Mammary epithelial cell (primary cell): ENCODE data around the gene PITRM1.

ENCODE experiments used
- CTCF ChIP-seq, 2 donors: IDR thresholded peaks in 1 of 2; conservative IDR thresholded peaks in 1 of 2; 2 replicates each; pipeline ENCODE4 v1.5.1; 2011 to 2012; ENCODE audit warnings: inconsistent platforms in 2 of 2, low read length in 2 of 2, mild to moderate bottlenecking in 2 of 2, control low read depth in 1 of 2, low read depth in 1 of 2; ENCODE audit not compliant: insufficient read depth in 1 of 2; ENCODE audit errors: extremely low read depth in 1 of 2
- EZH2 ChIP-seq: IDR thresholded peaks from 2 replicates; pipeline ENCODE4 v1.6.1; 2012; ENCODE audit warnings: low read length, inconsistent platforms, borderline replicate concordance

GRCh38 chr10:3142146-3142875 is 30.3 kb downstream of the PITRM1 start:
- TF ChIP-seq CTCF (conservative IDR thresholded peaks at IDR 0.05 in 1 of 2, IDR thresholded peaks at IDR 0.05 in 1 of 2; ENCODE audit: extremely low read depth in 1 of 2, insufficient read depth in 1 of 2, low read depth in 1 of 2, low read length in 2 of 2) = no peak
- no peak for TF ChIP-seq EZH2
